ENCODE measurements around the gene FLT4.
"Not testable (repeated sequence)": the region's sequence is repeated elsewhere in the genome, so short reads cannot be mapped to it uniquely, and the experiment has no call there.

Gene FLT4

GRCh38 chr5:180669661-180670060 is 20.3 kb upstream of the FLT4 start:
- no peak for DNase-seq

GRCh38 chr5:180668835-180669596 is 19.6 kb upstream of the FLT4 start:
- DNase-seq = no peak

GRCh38 chr5:180666812-180667211 is 17.4 kb upstream of the FLT4 start:
- DNase-seq = no peak

- DNase-seq = no peak
Measured at GRCh38 chr5:180665682-180666404, 16.4 kb upstream of the FLT4 start.

GRCh38 chr5:180658774-180659564 is 9.6 kb upstream of the FLT4 start:
- DNase-seq = no peak

GRCh38 chr5:180655243-180655642 is 5.8 kb upstream of the FLT4 start:
- not testable (repeated sequence) for DNase-seq

GRCh38 chr5:180652771-180653170 is 3.4 kb upstream of the FLT4 start:
- DNase-seq = no peak

- no peak for DNase-seq
Measured at GRCh38 chr5:180652346-180652745, 2.9 kb upstream of the FLT4 start.

GRCh38 chr5:180648658-180649296 is 623 bp downstream of the FLT4 start:
- no peak for DNase-seq

- no peak for DNase-seq
Measured at GRCh38 chr5:180647941-180648500, 1.4 kb downstream of the FLT4 start.

- no peak for DNase-seq
Measured at GRCh38 chr5:180647465-180647864, 1.9 kb downstream of the FLT4 start.

GRCh38 chr5:180646963-180647305 is 2.5 kb downstream of the FLT4 start:
- DNase-seq = no peak

- no peak for DNase-seq
Measured at GRCh38 chr5:180646289-180646962, 3.0 kb downstream of the FLT4 start.

GRCh38 chr5:180645274-180646204 is 3.9 kb downstream of the FLT4 start:
- DNase-seq = no peak

GRCh38 chr5:180644825-180645273 is 4.6 kb downstream of the FLT4 start:
- no peak for DNase-seq

- no peak for DNase-seq
Measured at GRCh38 chr5:180644129-180644824, 5.1 kb downstream of the FLT4 start.

- DNase-seq = no peak
Measured at GRCh38 chr5:180643191-180643851, 6.1 kb downstream of the FLT4 start.

GRCh38 chr5:180642779-180643178 is 6.6 kb downstream of the FLT4 start:
- no peak for DNase-seq

GRCh38 chr5:180642181-180642775 is 7.1 kb downstream of the FLT4 start:
- DNase-seq = no peak

- no peak for DNase-seq
Measured at GRCh38 chr5:180641566-180641900, 7.9 kb downstream of the FLT4 start.
